Effector CD8-positive, alpha-beta T cell (primary cell): Measurements from ENCODE around the gene MAML3.

Experiments
- DNase-seq: peaks from one replicate; lab custom pipeline; 2025; lab: John Stamatoyannopoulos, UW

MAML3 gene

DNA sequence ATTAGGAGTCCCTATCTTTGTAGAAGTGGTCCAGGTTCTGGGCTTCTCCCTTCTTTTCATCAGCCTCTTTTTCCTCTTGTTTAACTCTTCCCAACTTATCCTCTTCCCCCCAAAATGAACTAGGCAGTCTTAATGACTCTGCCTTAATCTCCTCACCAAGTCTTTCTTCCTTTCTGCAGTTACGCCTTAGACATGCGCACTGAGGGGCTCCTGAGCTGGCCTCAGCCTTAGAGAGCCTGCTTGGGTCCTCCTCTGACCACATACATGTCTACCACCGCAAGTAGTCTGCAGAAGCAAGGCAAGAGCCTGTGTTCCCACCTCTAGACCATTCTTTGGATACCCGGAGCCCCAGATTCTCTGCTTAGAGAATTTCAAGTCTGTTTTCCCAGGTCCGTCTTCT is 288.4 kb downstream of the MAML3 start:
- no peak for DNase-seq

DNA sequence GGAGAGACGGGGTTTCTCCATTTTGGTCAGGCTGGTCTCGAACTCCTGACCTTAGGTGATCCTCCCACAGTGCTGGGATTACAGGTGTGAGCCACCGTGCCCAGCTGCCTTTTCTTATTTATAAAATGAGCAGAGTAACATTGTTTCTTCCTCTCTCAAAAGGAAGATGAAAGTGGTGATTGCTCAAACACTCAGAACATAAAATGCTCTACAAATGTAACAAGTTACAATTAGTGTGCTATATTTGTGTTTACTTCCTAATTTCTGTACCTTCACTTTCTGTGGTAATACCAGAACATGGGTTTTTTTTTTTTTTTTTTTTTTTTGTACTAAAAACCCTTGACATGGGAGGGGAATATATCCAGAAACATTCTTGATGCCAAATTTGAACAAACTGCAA is 290.5 kb downstream of the MAML3 start:
- DNase-seq, result no peak

DNA sequence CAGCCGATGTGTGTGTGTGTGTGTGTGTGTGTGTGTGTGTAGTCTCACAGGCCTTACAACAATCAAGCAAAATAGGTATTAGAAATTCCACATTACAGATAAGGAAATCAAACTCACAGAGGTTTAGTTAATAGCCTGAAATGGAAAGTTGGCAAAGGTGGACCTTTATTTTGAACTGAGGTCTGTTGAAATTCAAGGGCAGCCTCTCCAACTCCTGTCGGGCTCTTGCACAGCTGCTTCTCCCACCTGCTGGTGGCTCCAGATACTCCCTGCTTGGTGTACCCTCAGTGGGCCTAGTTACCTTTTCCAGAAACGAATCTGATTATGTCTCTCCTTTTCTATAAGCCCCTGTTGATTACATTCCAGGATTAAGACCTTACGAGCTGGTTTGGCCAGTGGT is 292.5 kb downstream of the MAML3 start:
- DNase-seq, result no peak

DNA sequence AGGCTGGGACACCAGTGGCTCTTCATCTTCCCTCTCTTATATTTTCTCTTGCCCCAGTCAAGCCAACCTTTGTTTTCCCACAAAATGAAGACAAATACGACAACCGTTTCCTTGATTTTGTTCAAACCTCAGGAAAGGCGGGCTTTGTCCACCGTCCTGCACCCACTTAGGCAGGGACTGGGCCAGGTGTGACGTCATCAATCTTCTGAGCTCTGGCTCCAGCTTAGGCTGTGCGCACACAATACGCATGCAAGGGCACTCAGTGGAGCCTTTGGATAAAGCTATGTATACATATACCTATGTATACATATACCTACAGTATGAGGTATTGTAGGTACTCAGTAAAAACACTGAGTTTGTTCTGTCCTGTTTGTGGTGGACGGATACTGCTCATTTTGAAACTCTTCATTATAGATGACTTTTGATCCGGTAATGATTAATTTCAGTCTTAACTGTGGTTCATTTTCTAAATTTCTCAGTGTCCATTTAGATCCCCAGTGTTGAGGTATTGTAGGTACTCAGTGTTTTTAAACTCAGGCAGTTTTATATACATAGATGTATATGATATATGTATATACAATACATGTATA is 293.5 kb downstream of the MAML3 start:
- DNase-seq, result no peak

DNA sequence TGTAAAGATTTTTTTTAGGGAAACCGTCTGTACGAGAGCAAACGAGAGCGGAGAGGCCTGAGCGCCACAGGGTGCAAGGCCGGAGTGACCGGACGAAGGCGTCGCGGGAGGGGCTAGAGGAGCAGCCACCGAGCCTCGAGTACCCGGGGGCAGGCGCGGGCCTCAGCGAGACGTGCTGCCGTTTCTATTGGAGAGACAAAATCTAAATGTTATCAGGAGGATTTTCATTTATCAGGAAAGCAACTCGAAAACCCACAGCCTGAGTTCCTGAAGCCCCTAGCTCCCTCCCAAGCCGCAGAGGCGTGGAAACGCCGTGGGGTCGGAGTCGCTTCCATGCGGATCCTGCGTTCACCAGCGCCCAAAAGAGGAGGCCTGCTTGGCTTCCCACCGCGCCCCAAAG is 294.1 kb downstream of the MAML3 start:
- no peak for DNase-seq

DNA sequence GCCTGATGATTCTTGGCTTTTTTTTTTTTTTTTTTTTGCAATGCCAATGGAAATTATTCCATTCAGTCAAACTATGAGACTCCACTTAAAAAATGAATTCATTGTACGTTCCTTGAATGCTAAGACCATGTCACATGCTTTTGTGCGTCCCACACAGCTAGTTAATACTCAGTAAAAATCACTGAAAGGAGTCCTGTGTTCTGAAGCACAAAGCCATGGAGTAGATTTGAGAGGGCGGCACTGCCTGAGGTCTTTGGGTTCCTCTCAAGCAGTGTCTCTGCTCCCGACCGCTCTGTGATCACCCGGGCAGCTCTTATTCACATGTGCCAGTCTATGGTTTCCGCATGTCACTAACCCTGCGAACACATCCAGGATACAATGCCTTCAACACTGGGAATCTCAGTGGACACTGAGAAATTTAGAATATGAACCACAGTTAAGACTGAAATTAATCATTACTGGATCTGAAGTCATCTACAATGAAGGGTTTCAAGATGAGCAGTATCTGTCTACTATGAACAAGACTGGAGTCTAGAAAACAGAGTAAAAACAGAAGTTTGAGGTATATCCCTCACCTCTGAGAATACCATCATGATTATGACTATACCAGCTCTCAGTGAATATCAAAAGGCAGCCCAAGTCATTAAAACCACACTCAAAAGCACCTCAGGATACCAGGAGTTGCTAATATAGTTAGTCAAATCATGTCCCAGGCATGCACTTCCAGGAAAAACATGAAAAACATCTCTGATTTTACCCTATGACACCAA is 295.4 kb downstream of the MAML3 start:
- DNase-seq, result no peak

DNA sequence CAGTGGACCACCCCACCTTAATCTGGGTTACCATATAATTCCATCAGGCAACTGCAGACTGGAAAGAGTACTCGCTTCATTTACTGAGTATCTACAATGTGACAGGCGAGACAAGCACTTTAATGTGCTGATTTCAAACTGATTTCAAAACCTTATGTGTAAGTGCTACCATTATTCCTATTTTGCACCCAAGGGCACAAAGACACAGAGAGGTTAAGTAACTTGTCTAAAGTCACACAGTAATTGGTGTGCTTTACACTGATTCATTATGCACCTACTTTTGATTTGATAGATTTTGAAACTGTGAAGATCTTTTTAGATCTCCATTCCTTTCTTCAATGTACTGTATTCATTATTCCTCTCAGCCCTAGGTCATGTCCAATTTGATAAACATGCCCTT is 296.0 kb downstream of the MAML3 start:
- DNase-seq, result no peak

DNA sequence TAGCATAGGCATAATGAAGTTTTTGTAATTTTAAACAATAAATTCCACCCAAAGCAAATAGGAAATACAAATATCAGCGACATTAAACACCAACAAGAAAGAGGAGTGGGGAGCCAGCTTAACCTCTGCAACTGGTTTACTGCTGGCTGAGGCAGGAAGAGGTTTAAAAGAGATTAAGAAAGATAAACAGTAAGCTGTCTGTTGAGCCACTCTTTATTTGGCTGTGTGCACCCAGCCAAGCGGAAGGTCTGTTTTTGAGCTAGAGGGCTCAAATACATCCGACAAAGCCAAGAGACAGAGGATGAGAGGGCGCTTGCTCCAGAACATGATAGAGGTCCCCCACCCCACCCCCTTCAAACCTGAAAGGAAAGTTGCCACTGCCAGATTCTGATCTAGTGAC is 297.0 kb downstream of the MAML3 start:
- DNase-seq, result no peak

DNA sequence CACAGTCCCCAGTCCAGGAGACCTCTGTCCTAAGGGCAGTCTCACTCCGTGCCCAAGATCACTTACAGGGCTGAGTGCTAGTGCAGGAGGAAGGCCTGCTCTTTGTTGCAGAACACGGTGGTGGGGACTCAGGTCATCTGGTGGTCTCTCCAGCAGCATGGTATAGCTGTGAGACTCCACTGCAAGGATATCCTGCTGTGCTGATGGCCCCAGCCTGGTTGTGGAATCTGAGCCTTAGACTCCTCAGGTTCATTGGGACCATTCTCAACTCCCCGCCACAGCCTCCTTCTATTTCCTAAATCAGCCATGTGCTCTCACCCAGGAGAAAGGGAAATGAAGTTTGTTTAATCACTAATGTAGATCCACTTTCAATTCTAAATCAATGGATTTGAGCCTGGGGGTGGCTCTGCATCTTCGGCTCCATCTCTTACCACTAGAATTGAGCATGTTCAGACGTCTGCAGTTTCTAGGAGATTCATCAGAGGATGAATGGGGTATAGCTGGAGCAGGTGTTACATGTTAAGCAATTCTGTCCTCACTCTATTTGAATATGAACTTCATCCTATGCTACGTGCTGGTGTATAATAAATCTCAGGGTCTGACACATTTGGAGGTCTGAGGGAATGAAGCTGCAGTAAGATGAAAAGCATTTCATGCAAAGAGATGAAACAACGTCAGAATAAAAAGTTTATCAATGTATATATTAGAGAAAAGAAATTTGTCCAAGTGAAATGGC is 299.1 kb downstream of the MAML3 start:
- DNase-seq, result no peak

DNA sequence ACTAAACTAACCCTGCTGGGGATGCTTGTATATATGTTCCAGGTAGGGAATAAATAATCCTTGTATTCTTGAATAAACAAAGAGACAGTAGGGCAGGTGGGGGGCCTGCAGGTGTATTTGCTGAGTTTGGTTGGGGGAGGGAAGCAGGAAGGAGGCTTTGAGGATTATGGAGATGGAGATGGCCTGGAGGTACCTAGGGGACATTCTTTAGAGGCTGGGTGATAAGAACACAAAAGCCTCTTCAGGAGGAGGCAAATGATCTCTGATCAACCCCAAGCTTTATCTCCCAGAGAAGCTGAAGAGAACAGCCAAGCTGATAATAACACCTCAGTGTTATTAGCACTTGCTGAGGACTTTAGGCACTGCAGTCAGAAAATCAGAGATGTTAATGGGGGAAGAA is 300.7 kb downstream of the MAML3 start:
- no peak for DNase-seq

DNA sequence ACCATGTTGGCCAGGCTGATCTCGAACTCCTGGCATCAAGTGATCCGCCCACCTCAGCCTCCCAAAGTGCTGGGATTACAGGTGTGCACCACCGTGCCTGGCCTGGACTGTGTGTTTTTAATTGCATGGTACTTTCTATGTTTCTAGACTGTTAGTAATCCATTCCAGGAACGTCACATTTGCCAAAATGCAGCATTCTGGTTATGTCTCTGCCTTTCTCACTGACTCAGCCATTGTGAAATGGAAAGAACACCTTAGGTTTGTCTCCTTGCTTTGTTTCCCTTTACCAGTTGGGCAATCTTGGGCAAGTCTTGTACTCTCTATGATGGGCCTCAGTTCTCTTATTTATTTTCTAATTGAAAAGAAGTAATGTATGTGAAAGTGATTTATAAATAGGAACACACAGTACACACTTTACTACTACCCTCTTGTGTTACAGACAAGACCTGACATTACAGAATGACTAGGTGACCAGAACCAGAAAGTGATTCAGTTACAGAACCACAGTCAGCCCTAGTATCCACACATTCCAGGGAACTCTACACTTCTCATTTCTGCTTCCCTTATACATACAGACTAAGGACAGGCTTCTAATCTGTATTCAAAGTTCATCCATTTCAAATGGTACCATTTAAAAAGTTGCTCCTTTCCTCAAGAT is 301.2 kb downstream of the MAML3 start:
- no peak for DNase-seq

DNA sequence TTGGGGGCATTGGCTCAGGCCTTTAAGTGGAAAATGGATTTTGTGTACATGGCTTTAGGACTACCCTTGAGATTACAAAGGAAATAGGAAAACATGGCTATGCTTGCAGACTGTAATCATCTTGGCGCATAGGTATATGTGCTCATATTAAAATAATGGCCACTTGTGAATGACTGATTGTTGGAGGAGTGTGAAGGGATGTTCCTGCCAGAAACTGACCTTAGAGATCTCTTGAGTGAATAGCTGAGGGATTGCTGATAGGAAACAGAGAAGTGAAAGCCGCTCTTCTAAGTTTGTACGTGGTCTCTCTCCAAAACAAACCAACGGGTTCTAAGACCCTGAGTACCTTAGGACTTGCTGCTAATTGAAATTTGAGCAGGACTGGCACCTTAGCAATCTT is 302.3 kb downstream of the MAML3 start:
- no peak for DNase-seq

DNA sequence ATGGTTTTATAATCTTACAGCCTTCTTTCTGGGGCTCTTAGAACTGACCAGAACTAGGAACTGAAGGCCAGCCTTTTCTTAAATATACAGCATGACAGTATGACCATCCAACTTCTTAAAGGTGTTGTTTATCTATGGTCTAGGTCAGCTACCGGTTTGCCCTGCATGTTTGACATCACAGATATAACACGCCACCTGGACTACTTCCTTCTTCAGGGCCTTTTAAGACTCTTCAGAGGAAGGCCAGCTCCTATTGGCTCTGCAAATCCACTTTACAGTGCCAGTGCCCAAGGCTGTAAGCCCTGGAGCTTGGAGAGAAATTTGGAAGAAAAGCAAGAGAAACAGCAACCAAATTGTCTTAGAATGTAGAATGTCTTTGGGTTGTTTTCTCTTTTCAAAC is 302.9 kb downstream of the MAML3 start:
- DNase-seq, result no peak

DNA sequence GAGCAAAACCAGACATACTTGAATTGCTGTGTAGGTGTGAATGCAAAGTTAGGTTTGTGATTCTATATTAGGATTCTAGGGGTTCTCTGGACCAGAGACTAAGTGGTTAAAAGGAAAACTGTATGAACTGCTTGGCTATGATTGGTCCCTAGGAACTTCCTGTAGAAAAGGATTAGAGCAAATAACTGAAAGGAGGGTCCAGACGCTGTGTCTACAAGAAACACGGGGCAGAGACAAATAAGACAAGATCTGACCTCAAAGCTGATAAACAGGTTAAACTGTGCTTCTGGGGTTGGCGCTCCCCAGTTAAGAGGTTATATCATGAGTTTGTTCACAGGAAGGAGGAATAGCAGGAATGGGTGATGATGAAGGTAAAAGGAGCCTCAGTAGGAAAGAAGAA is 304.8 kb downstream of the MAML3 start:
- DNase-seq, result no peak

DNA sequence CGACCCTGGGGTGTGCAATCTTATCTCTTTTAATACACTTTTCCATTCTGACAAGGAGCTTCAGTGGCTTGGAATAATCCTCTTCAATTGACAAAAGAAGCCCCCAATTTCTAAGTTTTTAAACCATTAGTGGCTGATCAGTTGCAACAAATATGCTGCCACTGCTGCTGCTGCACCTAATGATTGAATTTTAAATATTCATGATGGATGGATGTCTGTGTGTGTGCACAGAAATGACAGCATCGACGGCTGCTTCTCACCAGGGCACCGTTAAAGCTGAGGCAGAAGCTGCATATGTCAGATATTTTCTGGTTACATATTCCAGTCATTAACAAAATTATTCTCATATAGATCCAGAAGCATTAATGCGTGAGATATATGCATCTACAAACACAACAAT is 306.0 kb downstream of the MAML3 start:
- DNase-seq, result no peak

DNA sequence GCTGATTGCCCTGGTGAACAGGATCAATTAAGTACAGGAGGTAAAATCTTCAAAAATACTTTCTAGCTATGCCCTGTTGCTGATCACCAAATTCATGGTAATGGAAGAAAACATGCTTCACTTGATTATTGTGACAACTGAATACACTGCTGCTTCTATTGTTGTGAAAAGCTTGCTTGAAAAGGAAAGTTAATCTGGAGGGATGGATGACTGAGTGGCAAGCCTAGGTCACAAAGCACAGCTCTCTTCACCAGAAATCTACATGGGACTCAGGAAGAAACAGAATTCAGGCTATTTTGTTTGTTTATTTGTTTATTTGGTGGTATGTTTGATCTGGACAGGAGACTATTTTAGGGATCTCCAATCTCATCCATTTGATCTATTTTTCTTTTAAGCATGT is 306.4 kb downstream of the MAML3 start:
- no peak for DNase-seq

DNA sequence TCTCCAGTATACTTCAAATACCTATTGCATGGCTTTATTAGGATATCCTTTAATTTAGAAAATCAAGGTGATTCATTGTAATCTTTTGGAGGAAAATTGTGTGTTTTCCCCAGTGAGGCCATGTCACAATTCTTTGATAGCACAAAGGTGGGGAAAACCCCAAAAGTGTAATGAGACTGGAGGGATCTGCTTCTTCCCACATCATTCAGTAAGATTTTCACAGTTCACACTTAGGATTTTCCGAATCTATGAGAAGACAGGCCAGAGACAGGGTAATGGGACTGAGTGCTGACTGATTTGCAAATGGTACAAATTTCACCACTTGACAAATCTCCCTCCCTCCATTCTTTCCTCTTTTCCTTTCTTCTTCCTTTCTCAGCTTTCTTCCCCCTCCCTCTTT is 307.2 kb downstream of the MAML3 start:
- DNase-seq, result no peak

DNA sequence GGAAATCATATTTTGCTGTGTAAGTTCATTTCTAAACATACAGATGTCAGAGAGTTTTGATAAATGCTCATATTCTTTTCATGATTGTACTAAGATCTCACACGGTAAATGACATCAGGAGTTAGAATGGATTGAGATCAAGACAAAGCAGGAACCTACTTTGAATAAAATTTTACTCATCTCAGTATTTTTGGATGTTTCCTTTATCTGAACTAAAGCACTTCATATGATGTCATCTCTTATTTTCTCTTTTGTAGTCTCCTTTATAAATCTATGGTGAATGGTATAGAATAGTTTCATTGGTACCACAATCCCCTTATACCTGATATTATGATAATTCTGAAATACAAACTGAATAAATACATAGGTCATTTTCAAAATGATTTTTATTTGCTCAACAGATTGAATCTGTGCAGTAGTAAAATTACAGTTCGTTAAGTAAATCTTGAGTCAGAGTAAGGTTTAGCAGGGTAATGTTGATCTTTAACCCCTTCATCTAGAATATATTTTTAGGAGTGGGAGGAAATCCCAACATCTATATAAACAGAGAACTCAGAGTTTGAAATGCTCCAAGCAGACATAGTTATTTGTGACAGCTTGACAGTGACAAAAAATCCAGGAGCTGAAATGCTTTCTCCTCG is 308.4 kb downstream of the MAML3 start:
- no peak for DNase-seq

DNA sequence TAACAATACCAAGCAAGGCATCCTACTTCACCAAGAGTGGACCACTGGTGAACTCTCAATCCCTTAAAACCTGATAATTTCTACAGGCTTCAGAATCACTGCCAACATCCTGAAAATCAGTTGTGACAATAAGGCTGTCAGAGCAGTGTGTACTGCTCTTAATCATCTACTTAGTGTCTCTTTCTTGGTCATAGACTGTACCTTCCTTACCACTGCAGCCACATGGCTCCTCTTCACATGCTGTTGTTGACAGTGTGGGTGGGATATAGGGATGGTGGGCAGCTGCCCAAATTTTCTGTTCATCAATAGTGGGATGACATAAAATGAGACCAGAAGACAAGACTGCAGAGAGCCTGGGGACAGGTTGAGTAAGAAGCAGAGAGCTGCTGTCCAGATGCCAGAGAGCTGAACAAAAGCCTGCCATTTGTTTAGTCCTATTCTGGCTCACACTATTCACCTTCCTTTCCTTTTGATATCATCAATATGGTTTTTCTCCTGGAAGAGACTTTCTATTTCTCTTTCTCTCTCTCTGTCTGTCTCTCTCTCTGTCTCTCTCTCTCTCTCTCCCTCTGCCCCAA is 309.4 kb downstream of the MAML3 start:
- no peak for DNase-seq

DNA sequence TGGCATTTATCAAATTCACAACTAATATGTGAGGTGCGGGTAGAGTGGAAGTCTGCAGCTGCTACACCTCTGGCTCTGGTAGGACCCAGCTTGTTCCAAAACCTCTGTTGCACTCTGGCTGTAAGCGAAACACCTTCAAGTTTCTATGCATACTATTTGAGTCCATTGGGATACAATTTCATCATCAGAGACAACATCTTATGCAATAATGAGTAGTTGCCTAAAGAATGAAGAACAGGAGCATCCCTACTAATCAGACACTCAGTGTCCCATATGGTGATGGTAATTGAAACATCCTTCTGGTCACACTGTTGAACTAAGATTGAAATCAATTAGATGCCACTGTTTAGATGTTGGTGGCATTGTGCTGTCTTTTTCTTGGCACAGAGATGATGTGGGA is 309.9 kb downstream of the MAML3 start:
- DNase-seq, result no peak

DNA sequence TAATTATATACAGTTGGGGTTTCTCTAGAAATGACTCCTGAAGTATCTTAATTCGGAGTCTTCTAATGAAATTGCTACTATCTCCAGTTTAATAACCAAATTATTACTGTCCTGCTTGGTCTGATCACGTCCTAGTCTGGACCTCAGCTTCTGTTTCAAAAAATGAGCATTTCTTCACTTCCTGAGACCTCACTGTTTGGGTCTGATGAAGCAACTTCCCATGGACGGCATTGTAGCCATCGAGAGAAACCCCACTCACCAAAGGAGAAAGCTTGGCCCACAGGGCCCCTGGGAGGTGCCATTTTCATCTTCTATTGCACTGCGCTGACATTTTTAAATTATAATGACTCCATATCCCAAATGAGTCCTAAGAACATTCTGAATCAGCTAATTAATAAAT is 310.3 kb downstream of the MAML3 start:
- no peak for DNase-seq
